BJ (cell line): Measurements from ENCODE around the gene MIOX. TPM values are rescaled to one million over a fixed set of nuclear protein-coding genes. Genes with fewer than 3 reads are reported as not detected.

Source experiments
- CTCF ChIA-PET: fragments of 350-600 bp; formaldehyde crosslinking; extraction: SDS; loops from one replicate; lab custom pipeline; 2021; ENCODE audit warnings: antibody characterized with exemption, inconsistent platforms; lab: Yijun Ruan, JAX
- POLR2A ChIA-PET: fragments of 300-600 bp; sonication (Branson Sonifier 250); formaldehyde crosslinking; extraction: SDS; loops from one replicate; lab custom pipeline; 2021; ENCODE audit warnings: antibody characterized with exemption; lab: Charles Lee
- DNase-seq: peaks from one replicate; pipeline ENCODE4 v3.0.0-alpha.2; 2011; ENCODE audit warnings: low read depth
- H3K27me3 ChIP-seq: 2 replicates; pipeline ENCODE4 v1.6.0; 2011; ENCODE audit warnings: low read length; ENCODE audit not compliant: control insufficient read depth, insufficient read depth
- H3K36me3 ChIP-seq: 2 replicates; pipeline ENCODE4 v1.5.1; 2011; ENCODE audit warnings: low read length; ENCODE audit not compliant: control insufficient read depth, insufficient read depth
- H3K4me3 ChIP-seq: 2 replicates; pipeline ENCODE4 v1.5.1; 2011; ENCODE audit warnings: low read depth, mild to moderate bottlenecking, control low read depth, low read length
- CTCF ChIP-seq: IDR thresholded peaks from 2 replicates; pipeline ENCODE4 v1.5.1; 2011; ENCODE audit warnings: low read depth, mild to moderate bottlenecking, control low read depth, inconsistent platforms, low read length, moderate library complexity; ENCODE audit not compliant: insufficient read depth
- polyA plus RNA-seq: library from polyadenylated mRNA; depleted of rRNA; stranded (reverse); fragments of >200 nt; gene quantifications from 2 replicates; pipeline ENCODE4 v1.2.3, GENCODE V29; 2011

Gene MIOX
- polyA plus RNA-seq, 1 experiment: 0.20 TPM

GRCh38 chr22:50465066-50465930 lies 21.4 kb upstream of the MIOX start:
- no peaks in the 10 kb centered on the region for H3K27me3 ChIP-seq
- no peak for TF ChIP-seq CTCF
- H3K36me3 ChIP-seq: peaks cover 65% of the 10 kb centered on the region
- no peak for DNase-seq
- H3K4me3 ChIP-seq: no peak overlapping the region
- CTCF ChIA-PET: interaction anchor here (0.8 to 1.0 kb wide), 2 partner anchors 33 to 97 kb away, joined by 3 read pairs; partner anchors contain the start of gene SYCE3
- POLR2A ChIA-PET: no interaction called here

DNA sequence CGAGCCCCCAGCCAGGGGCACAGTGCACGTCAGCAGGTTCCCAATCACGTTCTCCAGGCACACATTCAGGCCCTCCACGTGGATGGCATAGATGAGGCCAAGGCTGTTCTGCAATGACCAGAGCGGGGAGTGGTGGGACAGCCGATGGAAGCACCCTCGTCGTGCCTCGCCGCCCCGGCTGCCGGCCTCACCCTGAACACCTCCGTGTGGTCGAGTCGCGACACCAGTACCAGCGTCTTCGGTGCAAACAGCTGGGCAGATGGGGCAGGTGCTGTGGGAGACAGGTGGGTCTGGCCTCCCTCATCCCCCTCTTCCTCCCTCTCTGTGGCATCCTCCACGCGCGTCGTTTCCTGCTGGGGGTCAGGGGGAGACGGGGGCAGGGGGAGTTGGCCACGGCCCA lies 19.3 kb upstream of the MIOX start:
- H3K4me3 ChIP-seq: no peak overlapping the region
- no peaks in the 10 kb centered on the region for H3K27me3 ChIP-seq
- no peak for DNase-seq
- POLR2A ChIA-PET: no interaction called here
- no peak for TF ChIP-seq CTCF
- H3K36me3 ChIP-seq: peaks cover 51% of the 10 kb centered on the region
- CTCF ChIA-PET: no interaction called here

DNA sequence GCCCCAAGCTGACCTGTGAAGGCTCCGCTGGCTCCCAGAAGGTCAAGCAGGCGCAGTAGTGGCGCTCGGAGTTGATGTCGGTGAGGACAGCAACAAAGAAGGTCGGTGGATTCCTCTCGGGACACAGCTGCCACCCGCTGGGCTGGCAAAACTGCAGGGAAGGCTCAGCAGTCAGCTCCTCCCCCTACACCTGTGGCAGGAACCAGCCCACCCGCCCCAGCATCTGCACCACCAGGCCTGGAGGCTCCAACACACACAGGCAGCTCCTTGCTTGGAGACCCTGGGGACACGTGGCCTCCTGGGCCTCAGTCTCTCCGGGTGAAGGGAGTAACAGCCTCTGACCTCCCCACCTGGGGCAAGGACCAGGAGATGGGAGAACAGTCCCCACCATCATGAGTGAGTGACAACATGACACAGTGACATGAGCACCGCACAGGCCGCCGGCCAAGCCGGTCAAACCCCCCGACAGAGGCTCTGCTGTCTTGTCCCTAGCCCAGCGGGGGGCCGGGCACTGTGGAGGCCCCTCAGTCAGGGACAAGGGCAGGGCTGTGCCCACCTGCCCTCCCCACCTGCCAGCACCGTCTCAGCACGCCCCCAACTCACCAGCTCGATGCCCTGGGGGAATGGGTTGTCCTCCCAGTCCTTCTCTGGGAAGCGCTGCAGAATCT lies 18.8 kb upstream of the MIOX start:
- no peak for TF ChIP-seq CTCF
- ChIA-PET POLR2A (no interaction called here), CTCF (no interaction called here)
- Histone ChIP-seq H3K36me3 (peaks cover 46% of the 10 kb centered on the region), H3K27me3 (no peaks in the 10 kb centered on the region), H3K4me3 (no peak overlapping the region)
- DNase-seq: no peak

DNA sequence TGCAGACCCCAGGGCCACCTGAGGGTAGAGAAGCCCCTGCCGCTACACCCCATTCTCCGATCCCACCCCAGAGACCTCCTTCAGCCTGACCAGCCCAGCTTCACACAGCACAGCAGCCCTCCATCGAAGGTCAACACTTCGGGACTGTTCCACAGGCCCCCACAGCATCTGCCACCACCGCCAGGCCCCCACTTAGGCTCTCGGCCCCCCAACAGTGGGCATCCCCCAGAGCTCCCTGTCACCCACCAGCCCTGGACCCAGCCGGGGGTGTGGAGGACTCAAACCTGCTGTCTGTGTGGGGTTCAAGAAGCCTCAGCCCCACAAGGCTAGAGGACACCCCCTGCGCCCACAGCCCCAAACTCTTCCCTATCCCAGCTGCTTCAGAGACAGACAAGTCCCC lies 18.0 kb upstream of the MIOX start:
- DNase-seq: no peak
- peaks cover 43% of the 10 kb centered on the region for H3K36me3 ChIP-seq

More for the DNA sequence above, 18.0 kb upstream of the MIOX start:
- ChIA-PET POLR2A (no interaction called here), CTCF (interaction anchor here (0.6 kb wide), 1 partner anchor 12 kb away, joined by 3 read pairs; no protein-coding TSS in a partner anchor)
- Histone ChIP-seq H3K4me3 (no peak overlapping the region), H3K27me3 (no peaks in the 10 kb centered on the region)
- TF ChIP-seq CTCF: no peak
